ENCODE results near the gene TSPEAR.
"Not testable (repeated sequence)": the region's sequence is repeated elsewhere in the genome, so short reads cannot be mapped to it uniquely, and the experiment has no call there.

TSPEAR gene

GRCh38 chr21:44558695-44559094 is 152.7 kb downstream of the TSPEAR start, which contains the start of gene KRTAP10-3:
TSS of gene KRTAP10-3 (minus strand) at chr21:44558795. CDS start at chr21:44558715, 80 bp downstream.
- no peak for DNase-seq

- not testable (repeated sequence) for DNase-seq
Observed at GRCh38 chr21:44558329-44558675, 153.1 kb downstream of the TSPEAR start.

GRCh38 chr21:44557491-44558328 is 153.7 kb downstream of the TSPEAR start:
- DNase-seq: no peak

- DNase-seq: no peak
Observed at GRCh38 chr21:44556879-44557278, 154.5 kb downstream of the TSPEAR start.

- no peak for DNase-seq
Observed at GRCh38 chr21:44555200-44555875, 156.0 kb downstream of the TSPEAR start.

DNA sequence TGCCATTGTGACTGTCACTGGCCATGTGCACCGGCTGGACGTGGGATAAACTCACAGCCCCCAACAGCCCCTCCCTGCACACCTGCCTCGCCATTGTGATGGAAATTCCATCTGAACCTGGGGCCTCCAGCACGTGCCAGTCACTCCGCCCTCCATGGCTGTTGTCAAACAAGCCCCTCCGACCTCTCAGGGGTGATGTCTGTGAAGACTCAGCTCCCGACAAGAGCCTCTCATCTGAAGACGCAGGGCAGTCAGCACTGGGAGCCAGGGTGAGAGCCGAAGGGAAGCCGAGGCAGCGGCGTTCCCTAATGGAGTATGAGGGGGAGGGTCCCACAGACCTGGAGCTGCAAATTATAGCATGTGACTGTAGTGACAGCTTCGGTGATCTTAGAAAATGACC is 158.7 kb downstream of the TSPEAR start:
- DNase-seq: no peak

DNA sequence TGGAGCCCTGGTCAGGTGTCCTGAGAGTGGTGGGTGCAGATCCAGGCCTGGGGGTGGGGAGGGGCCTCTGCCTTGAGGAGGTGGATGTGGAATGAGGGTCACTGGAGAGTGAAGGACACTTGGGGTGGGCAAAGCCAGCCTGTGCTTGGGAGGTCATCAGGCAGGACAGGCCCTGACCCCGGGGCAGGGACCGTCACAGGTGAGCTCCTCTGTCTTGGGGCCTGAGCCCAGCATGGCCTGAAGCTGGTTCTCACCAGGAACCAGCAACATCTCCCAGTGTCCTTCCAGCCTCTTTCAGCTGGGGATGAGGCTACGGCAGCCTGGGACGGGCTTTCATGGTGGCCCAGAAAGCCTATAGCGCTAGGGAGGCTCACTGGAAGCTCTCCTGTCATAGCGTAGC is 159.2 kb downstream of the TSPEAR start:
- no peak for DNase-seq

- DNase-seq: no peak
Observed at GRCh38 chr21:44551340-44551961, 159.9 kb downstream of the TSPEAR start, which contains the start of gene KRTAP10-2. TSS of gene KRTAP10-2 (minus strand) at chr21:44551505. CDS start at chr21:44551458, 47 bp downstream.

DNA sequence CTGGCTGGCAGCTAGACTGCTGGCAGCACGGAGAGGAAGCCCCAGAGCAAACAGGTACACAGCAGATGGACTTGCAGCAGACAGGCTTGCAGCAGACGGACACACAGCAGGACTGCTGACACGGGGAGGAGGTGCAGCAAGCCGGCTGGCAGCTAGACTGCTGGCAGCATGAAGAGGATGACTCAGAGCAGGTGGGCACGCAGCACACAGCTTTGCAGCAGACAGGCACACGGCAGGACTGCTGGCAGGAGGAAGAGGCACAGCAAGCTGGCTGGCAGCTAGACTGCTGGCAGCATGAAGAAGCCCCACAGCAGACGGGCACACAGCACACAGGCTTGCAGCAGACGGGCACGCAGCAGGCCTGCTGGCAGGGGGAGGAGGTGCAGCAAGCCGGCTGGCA is 160.6 kb downstream of the TSPEAR start:
- no peak for DNase-seq

DNA sequence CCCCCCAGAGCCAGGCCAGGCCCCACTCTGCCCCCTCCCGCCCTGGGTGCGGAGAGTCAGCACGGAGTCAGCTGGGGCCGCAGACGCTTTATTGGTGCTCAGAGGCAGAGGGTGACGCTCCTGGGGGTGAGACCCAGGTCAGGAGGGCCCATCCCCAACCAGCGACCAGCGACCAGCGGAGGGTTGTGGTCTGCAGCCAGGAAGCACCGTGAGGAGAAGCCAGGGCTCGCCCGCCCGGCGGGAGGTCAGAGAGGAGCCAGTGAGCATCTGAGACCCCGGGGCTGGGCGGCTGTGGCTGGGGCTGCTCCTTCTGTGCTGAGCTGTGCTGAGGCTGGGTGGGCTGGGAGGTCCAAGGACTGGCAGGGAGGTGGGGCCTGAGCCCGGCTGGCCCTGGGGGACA is 161.1 kb downstream of the TSPEAR start:
- not testable (repeated sequence) for DNase-seq

- no peak for DNase-seq
Observed at GRCh38 chr21:44549525-44550211, 161.7 kb downstream of the TSPEAR start.

DNA sequence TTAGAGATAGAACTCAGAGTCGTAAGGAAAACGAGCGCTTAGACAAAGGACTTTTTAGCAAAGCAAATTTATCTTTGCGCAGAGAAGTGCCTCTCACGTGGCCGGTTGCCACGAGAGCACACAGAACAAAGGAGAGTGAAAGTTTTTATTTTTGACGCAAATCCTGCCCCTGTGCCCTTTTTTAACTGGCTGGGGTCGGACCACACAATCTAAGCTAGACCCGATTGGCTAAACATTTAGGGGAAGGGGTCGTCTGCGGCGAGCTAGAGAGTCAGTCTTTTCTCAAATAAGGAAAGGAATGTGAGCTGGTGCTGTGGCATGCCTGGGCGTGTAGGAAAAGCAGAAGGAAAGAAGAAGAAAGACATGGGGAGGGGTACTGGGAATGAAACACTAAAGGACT is 162.4 kb downstream of the TSPEAR start:
- no peak for DNase-seq

DNA sequence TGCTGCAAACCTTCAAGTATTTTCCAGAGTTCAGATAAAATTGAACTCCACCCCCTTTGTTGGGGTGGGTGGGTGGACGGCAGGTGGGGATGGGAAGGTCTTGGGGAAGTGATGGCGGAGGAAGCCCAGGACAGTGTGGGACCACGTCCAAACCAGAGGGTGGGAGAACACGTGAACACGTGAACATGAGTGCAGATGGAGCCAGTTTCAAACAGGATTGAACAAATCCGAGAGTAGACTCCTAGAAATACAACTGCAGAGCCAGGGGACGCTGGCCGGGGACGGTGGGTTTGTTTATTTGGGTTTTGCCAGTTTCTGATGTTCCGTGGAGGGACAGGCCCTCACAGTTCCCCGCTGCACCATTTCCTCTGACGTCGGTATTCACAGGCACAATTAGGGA is 163.0 kb downstream of the TSPEAR start:
- DNase-seq: no peak

DNA sequence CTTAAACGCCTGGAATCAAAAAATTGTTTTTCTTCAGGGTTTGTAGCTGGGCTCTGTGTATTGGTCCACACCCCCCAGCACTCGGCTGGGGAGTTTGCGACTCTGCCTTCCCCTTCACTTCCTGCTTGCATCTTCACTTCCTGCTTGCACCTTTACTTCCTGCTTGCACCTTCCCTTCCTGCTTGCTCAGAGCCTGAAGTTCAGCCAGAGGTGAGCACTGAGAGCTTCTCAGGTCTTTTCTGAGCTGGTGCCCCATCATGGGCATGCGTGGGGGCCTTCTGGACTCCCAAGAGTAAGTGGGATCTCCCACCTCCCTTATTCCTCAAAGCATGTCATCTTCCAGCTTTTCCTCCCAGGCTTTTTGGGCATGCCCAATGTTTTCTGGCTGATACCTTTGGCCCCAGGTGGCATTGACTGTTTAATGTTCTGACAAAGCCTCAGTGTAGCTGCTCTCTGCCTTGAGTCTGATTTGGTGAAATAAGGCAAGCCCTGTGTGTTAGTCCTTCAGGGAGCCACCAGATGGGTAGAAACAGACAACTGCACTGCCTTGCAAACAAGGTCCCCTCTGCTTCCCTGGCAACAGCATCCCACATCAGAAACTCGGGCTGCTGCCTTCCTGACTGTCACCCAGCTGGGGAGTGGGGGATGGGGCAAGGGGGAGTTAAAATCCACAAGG is 163.6 kb downstream of the TSPEAR start:
- DNase-seq: no peak

GRCh38 chr21:44544566-44544965 is 166.8 kb downstream of the TSPEAR start:
- no peak for DNase-seq

GRCh38 chr21:44542716-44543115 is 168.7 kb downstream of the TSPEAR start:
- DNase-seq: no peak

DNA sequence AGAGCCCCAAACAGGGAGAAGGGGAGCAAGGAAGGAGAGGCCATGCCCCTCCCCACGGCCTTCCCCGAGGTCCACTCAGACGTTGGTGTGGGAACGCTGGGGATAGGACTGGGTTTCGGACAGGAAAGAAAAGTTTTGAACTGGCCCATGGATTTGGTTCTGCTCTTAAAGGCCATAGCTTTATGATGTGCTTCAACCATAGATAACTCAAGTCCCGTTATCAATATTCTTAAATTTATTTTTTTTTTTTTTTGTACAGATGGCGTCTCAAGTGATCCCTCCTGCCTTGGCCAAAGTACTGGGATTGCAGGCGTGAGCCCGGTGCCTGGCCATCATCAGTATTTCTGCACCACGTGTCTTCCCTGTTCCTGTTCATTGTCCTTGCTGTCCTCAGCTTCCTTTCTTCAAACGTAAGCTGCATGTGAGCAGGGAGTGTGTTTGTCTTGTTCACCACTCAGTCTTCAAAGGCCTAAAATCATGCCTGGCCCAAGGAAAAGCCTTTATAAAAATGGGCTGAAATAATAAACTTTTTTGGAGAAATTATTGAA is 170.6 kb downstream of the TSPEAR start:
- DNase-seq: no peak

DNA sequence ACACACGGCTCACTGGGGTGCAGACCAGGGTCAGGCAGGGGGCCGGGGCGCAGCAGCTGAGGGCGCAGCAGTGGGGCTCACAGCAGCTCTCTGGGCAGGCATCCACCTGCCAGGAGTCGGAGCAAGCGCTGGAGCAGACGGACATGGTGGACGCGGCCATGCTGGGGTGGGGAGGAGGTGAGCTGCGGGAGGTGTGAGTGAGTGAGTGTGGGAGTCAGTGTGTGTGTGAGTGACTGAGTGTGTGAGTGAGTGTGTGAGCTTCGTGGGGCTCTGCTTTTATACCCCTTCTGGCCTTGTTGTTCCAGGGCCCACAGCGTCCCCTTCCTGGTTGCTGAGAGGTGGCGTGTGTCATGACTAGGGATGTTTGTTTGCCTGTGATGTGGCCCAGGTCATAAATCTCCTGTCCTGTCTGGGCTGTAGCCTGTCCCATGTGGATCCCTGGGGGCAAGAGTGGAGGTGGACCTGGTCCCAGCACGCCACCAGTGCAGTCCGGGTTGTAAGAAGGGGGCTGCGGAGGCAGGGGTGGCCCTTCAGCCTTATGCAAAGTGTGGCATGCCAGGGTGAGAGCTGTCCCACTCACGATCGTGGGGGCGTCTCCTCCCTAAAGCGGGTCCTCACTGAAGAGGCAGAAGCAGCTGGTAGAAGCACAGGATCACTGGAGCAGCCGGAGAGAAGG is 171.2 kb downstream of the TSPEAR start, which contains the start of gene KRTAP10-1:
Gene KRTAP10-1 (minus strand): TSS at position 205 of the 676 bp plus-strand sequence. CDS start 45 bp downstream, at position 160.
- DNase-seq: no peak

DNA sequence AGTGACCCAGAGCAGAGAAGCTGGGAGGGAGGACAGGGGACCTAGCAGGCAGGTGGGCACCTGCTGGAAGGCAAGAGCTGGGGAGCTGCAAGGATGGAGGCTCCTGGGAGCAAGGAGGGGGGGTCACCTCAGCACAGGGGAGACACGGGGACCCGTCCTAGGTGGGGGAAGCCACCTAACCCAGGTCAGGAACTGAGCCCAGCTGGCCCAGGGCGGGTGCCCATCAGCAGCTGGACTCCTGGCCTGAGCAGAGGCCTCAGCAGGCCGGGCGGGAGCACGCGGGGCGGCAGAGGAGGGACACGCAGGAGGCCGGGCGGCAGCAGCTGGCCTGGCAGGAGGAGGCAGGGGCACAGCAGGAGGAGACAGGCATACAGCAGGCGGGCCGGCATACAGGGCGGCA is 172.3 kb downstream of the TSPEAR start:
- no peak for DNase-seq

DNA sequence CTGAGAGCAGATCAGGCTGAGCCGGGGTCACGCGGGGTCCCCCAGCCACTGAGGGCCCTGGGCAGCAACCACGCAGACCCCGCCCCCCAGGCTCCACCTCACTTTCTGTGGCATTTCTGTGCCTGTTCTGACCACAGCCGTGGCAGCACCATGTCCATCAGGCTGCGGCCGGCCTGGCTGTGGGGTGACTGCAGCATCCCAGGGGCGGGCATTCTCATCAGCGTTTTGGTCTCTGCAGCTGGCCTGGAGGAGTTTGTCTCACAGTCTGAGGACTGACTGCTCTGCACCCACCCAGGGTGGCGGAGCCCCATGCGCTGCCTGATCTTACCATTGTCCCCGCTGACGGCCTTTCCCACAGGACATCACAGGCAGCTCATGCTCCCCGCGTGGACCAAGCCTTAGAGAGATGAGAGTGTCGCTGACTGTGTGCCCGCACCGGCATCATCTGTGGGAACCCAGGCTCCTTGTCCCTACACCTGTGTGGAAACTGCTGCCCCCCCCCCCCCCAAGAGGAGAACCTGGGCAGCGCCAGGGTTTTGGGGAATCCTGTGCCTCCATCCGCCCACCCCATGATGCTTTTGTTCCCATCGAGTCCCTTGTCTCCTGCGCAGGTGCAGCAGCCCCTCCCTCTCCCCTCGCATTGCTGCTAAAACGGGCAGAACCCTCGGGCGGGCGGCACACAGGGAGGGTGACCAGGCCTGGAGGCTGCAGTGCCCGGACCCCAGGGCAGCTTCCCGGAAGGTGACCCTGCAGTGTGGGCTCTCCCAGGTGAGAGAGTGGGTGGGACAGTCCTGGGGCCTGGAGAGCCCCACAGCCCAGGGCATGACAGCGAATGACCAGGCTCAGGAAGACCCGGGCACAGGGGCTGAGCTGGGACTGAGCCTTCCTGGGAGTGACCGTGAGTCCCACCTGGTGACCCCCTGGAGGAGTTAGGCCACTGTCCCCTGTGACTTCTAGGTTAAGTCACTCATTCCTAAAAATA is 173.2 kb downstream of the TSPEAR start:
- no peak for DNase-seq

Data from suppressor macrophage treated with lipopolysaccharide for 4 hours (primary cell).